HepG2 (cell line): ENCODE results near the gene PLD1. TPM values are rescaled to one million over a fixed set of nuclear protein-coding genes. Genes with fewer than 3 reads are reported as not detected.

Experiments used
- ATAC-seq: fragments of 200-7000 bp; cut with Tn5 transposase; 3 replicates; pipeline ENCODE4 v1.9.1; 2020; ENCODE audit warnings: mild to moderate bottlenecking, moderate library complexity
- BruUV-seq: library from RNA; stranded (reverse); fragments of 400-500 nt; replicated peaks from 2 replicates; lab custom pipeline; 2021; lab: Mats Ljungman, UMichigan
- CTCF ChIA-PET: fragments of 300-600 bp; formaldehyde crosslinking; extraction: SDS; loops from one replicate; lab custom pipeline; 2021; ENCODE audit warnings: low total read pairs, inconsistent platforms, low intra/inter-chr PET ratio; lab: Yijun Ruan, JAX
- POLR2A ChIA-PET: fragments of 350-600 bp; sonication (Branson Sonifier 250); formaldehyde crosslinking; loops from one replicate; lab custom pipeline; 2020; ENCODE audit warnings: antibody characterized with exemption, inconsistent platforms; lab: Yijun Ruan, JAX
- DNase-seq: peaks from one replicate; pipeline ENCODE4 v3.0.0-alpha.2; 2015; ENCODE audit warnings: low spot score
- FAIRE-seq: peaks from 3 replicates; lab custom pipeline; 2011; peaks lifted over from hg19 to GRCh38; lab: Jason Lieb, UNC
- H2AFZ ChIP-seq: one replicate; pipeline ENCODE4 v1.6.1; 2011; ENCODE audit warnings: low read length, inconsistent platforms
- H3K27ac ChIP-seq: fragments of 300-600 bp; 3 replicates; pipeline ENCODE4 v1.8.0; 2011; ENCODE audit warnings: mixed run types, mild to moderate bottlenecking, mixed read lengths, low read length, inconsistent platforms; ENCODE audit not compliant: insufficient read depth; ENCODE audit errors: extremely low read length
- H3K27me3 ChIP-seq, 2 experiments: fragments of 200-600 bp in 1 of 2; 2 replicates in 1 of 2; 3 replicates in 1 of 2; pipeline versions ENCODE4 v1.6.0 to v1.8.0; 2011; ENCODE audit warnings: low read length in 2 of 2, mild to moderate bottlenecking in 2 of 2, moderate library complexity in 2 of 2, inconsistent platforms in 1 of 2; ENCODE audit not compliant: insufficient read depth in 2 of 2, control insufficient read depth in 1 of 2
- H3K36me3 ChIP-seq, 2 experiments: fragments of 200-600 bp in 1 of 2; replicated peaks in 1 of 2; 2 replicates in 1 of 2; 3 replicates in 1 of 2; pipeline versions ENCODE4 v1.5.1 to v1.8.0; 2011; ENCODE audit warnings: low read length in 2 of 2, inconsistent platforms in 1 of 2; ENCODE audit not compliant: insufficient read depth in 2 of 2, control insufficient read depth in 1 of 2
- H3K4me1 ChIP-seq: 2 replicates; pipeline ENCODE4 v1.5.1; 2012; ENCODE audit warnings: low read length, inconsistent platforms; ENCODE audit not compliant: insufficient read depth
- H3K4me2 ChIP-seq: 2 replicates; pipeline ENCODE4 v1.6.0; 2011; ENCODE audit warnings: low read depth, low read length, inconsistent platforms
- H3K4me3 ChIP-seq, 3 experiments: fragments of 200-600 bp in 1 of 3; sonication (generic), shearing (Covaris generic) in 1 of 3; replicated peaks in 1 of 3; 2 replicates each; pipeline ENCODE4 v1.5.1; 2011 to 2016; ENCODE audit warnings: low read length in 3 of 3, inconsistent platforms in 2 of 3, low read depth in 2 of 3, mild to moderate bottlenecking in 2 of 3, control low read depth in 1 of 3, mixed read lengths in 1 of 3; ENCODE audit not compliant: insufficient read depth in 1 of 3
- H3K79me2 ChIP-seq: one replicate; pipeline ENCODE4 v1.6.1; 2011; ENCODE audit warnings: low read length, inconsistent platforms; ENCODE audit not compliant: insufficient read depth
- H3K9ac ChIP-seq: 2 replicates; pipeline ENCODE4 v1.6.0; 2011; ENCODE audit warnings: mild to moderate bottlenecking, low read depth, low read length, inconsistent platforms; ENCODE audit not compliant: insufficient read depth
- H3K9me3 ChIP-seq: 2 replicates; pipeline ENCODE4 v1.5.1; 2012; ENCODE audit warnings: mild to moderate bottlenecking, low read length
- H4K20me1 ChIP-seq: 2 replicates; pipeline ENCODE4 v1.6.0; 2011; ENCODE audit warnings: inconsistent platforms, mild to moderate bottlenecking, low read length, moderate library complexity; ENCODE audit not compliant: insufficient read depth
- ATM ChIP-seq: fragments of 450-650 bp; IDR thresholded peaks from 2 replicates; pipeline ENCODE4 v1.7.1; 2017; ENCODE audit warnings: mild to moderate bottlenecking, borderline replicate concordance
- CERS6 ChIP-seq: sonication (generic); formaldehyde crosslinking; IDR thresholded peaks from 2 replicates; pipeline ENCODE4 v1.5.0; 2020; ENCODE audit warnings: missing genetic modification reagents
- FIP1L1 ChIP-seq: fragments of 200-400 bp; formaldehyde crosslinking; IDR thresholded peaks from 2 replicates; pipeline ENCODE4 v1.6.1; 2018; ENCODE audit warnings: low read depth, mild to moderate bottlenecking, low read length, moderate library complexity, borderline replicate concordance; ENCODE audit not compliant: insufficient read depth
- FOXM1 ChIP-seq: sonication (generic); formaldehyde crosslinking; IDR thresholded peaks from 2 replicates; pipeline ENCODE4 v1.5.0; 2020; ENCODE audit warnings: missing genetic modification reagents
- HIVEP1 ChIP-seq: sonication (generic); formaldehyde crosslinking; IDR thresholded peaks from 2 replicates; pipeline ENCODE4 v1.4.0; 2020; ENCODE audit warnings: mild to moderate bottlenecking, missing genetic modification reagents
- MED1 ChIP-seq: sonication (generic); formaldehyde crosslinking; IDR thresholded peaks from 2 replicates; pipeline ENCODE4 v1.4.0; 2020; ENCODE audit warnings: missing genetic modification reagents
- NFKBIZ ChIP-seq: IDR thresholded peaks from 2 replicates; pipeline ENCODE4 v1.6.1; 2018; ENCODE audit warnings: missing genetic modification reagents, missing compliant biosample characterization
- ONECUT2 ChIP-seq: sonication (generic); formaldehyde crosslinking; IDR thresholded peaks from 2 replicates; pipeline ENCODE4 v1.4.0; 2020; ENCODE audit warnings: missing genetic modification reagents
- RNF219 ChIP-seq: sonication (generic); formaldehyde crosslinking; IDR thresholded peaks from 2 replicates; pipeline ENCODE4 v1.5.0; 2020; ENCODE audit warnings: mild to moderate bottlenecking, missing genetic modification reagents
- SP4 ChIP-seq: sonication (generic); formaldehyde crosslinking; IDR thresholded peaks from 2 replicates; pipeline ENCODE4 v1.8.1; 2023; ENCODE audit warnings: mild to moderate bottlenecking, missing genetic modification reagents
- TBX3 ChIP-seq: fragments of 450-650 bp; IDR thresholded peaks from 2 replicates; pipeline ENCODE4 v1.6.1; 2017; ENCODE audit warnings: antibody characterized with exemption, mild to moderate bottlenecking, inconsistent platforms, borderline replicate concordance
- ZBTB7B ChIP-seq: sonication (generic); formaldehyde crosslinking; IDR thresholded peaks from 2 replicates; pipeline ENCODE4 v1.4.0; 2020; ENCODE audit warnings: missing genetic modification reagents
- ZNF746 ChIP-seq: sonication (generic); formaldehyde crosslinking; IDR thresholded peaks from 2 replicates; pipeline ENCODE4 v1.8.0; 2022; ENCODE audit warnings: mild to moderate bottlenecking, missing genetic modification reagents
- ZNF850 ChIP-seq: sonication (generic); formaldehyde crosslinking; conservative IDR thresholded peaks from 2 replicates; pipeline ENCODE4 v1.9.0; 2021; ENCODE audit warnings: mild to moderate bottlenecking, missing genetic modification reagents
- ZXDC ChIP-seq: sonication (generic); formaldehyde crosslinking; IDR thresholded peaks from 2 replicates; pipeline ENCODE4 v1.5.0; 2020; ENCODE audit warnings: mild to moderate bottlenecking, missing genetic modification reagents
- WGBS: methylation state at CpG from one replicate; pipeline ENCODE4 v1.1.6; 2017; ENCODE audit warnings: low lambda C conversion rate; 5-methylcytosine and 5-hydroxymethylcytosine counted together
- in situ Hi-C: cut with HindIII; loops from 2 replicates; pipeline ENCODE4 v1.10.0; 2017; ENCODE audit warnings: low pct_unique_long_range_greater_than_20kb; ENCODE audit not compliant: extremely low pct_ligation_motif_present
- intact Hi-C: fragments of 100-400 bp; cut with micrococcal nuclease; formaldehyde crosslinking; loops from one replicate; pipeline ENCODE4 v1.10.0; 2022; ENCODE audit not compliant: unreplicated experiment
- polyA plus RNA-seq, 8 experiments: library from polyadenylated mRNA; depleted of rRNA in 3 of 8; stranded (reverse) in 7 of 8; unstranded in 1 of 8; fragments of >200 nt; fragmentation: Illumina TruSeq in 4 of 8; extraction: Trizol in 4 of 8; gene quantifications; 2 replicates each; pipeline versions ENCODE4 v1.2.1 to v1.2.3, GENCODE V29; 2011 to 2016; ENCODE audit warnings: low read depth in 4 of 8, missing spikeins in 1 of 8, mixed read lengths in 1 of 8; ENCODE audit not compliant: insufficient read depth in 1 of 8
- total RNA-seq, 5 experiments: library from RNA; depleted of rRNA; stranded (reverse); fragments of >200 nt; fragmentation: Illumina TruSeq; extraction: Trizol; gene quantifications; 2 replicates each; pipeline ENCODE4 v1.2.3, GENCODE V29; 2016; ENCODE audit warnings: low read depth in 1 of 5
- TF ChIP-seq, protein P1 (sequence below): IDR thresholded peaks from 2 replicates; pipeline ENCODE4 v1.6.1; 2016

PLD1 gene
- total and polyA plus RNA-seq, 2 of the 13 experiments (the other 11 are each of a cell fraction or from before 2014, with no cell fraction given) = 27.1 to 59.4 TPM

- TF ChIP-seq ZBTB7B (CRISPR knock-in tag) = no peak
- TF ChIP-seq ZNF746 = no peak
- TF ChIP-seq ZNF850 (CRISPR knock-in tag) = no peak
- TF ChIP-seq NFKBIZ (CRISPR knock-in tag) = no peak
These were observed 110.7 kb downstream of the PLD1 start (continued) for GRCh38 chr3:171699601-171700000.

- no peaks in the 10 kb centered on the region for H4K20me1 ChIP-seq
- H3K27ac ChIP-seq = no peak overlapping the region
- H2AFZ ChIP-seq = no peak overlapping the region
- ATAC-seq = no peak
- H3K4me3 ChIP-seq = no peak overlapping the region
- ChIA-PET CTCF (no interaction called here), POLR2A (no interaction called here)
- H3K4me1 ChIP-seq = no peaks in the 10 kb centered on the region
- no peak for DNase-seq
- BruUV-seq = no TSS peak
- H3K27me3 ChIP-seq = no peaks in the 10 kb centered on the region
- peaks cover 7 to 48% of the 10 kb centered on the region in 2 experiments for H3K36me3 ChIP-seq
- H3K79me2 ChIP-seq = no peaks in the 10 kb centered on the region
- no peak overlapping the region for H3K4me2 ChIP-seq
- no peak overlapping the region for H3K9ac ChIP-seq
- TF ChIP-seq TBX3 = no peak
- no peak for TF ChIP-seq SP4 (CRISPR knock-in tag)
- no peak for TF ChIP-seq ZXDC (CRISPR knock-in tag)
- no peak for TF ChIP-seq ONECUT2 (CRISPR knock-in tag)
- no peak for TF ChIP-seq RNF219 (CRISPR knock-in tag)
- no peak for TF ChIP-seq FOXM1 (CRISPR knock-in tag)
- no peak for TF ChIP-seq ATM
- TF ChIP-seq MED1 (CRISPR knock-in tag) = no peak
- TF ChIP-seq FIP1L1 = no peak
- TF ChIP-seq, protein P1, sequence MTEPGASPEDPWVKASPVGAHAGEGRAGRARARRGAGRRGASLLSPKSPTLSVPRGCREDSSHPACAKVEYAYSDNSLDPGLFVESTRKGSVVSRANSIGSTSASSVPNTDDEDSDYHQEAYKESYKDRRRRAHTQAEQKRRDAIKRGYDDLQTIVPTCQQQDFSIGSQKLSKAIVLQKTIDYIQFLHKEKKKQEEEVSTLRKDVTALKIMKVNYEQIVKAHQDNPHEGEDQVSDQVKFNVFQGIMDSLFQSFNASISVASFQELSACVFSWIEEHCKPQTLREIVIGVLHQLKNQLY (CRISPR knock-in tag) = no peak
- no peak for TF ChIP-seq CERS6 (CRISPR knock-in tag)
- no peak for TF ChIP-seq HIVEP1 (CRISPR knock-in tag)
- no peak for FAIRE-seq
- no peaks in the 10 kb centered on the region for H3K9me3 ChIP-seq
- 91% methylated on average over 6 of the region's 6 CpGs for WGBS
- in situ Hi-C loops (no loop called here), intact Hi-C loops (no loop called here)
These were observed 113.5 kb downstream of the PLD1 start for GRCh38 chr3:171696805-171697204.
